OCI-LY7 (cell line): Measurements from ENCODE around the gene ANKRD35.

ENCODE experiments used
- CTCF ChIP-seq: fragments of 200-600 bp; sonication (generic); conservative IDR thresholded peaks from 2 replicates; pipeline ENCODE4 v1.5.1; 2014; ENCODE audit warnings: mild to moderate bottlenecking, antibody characterized with exemption, low read length, moderate library complexity, mixed read lengths
- EZH2phosphoT487 ChIP-seq: fragments of 200-600 bp; sonication (generic); IDR thresholded peaks from 2 replicates; pipeline ENCODE4 v1.6.1; 2018; ENCODE audit warnings: low read depth, borderline replicate concordance, mild to moderate bottlenecking, mixed run types, antibody characterized with exemption, low read length, moderate library complexity, mixed read lengths

DNA sequence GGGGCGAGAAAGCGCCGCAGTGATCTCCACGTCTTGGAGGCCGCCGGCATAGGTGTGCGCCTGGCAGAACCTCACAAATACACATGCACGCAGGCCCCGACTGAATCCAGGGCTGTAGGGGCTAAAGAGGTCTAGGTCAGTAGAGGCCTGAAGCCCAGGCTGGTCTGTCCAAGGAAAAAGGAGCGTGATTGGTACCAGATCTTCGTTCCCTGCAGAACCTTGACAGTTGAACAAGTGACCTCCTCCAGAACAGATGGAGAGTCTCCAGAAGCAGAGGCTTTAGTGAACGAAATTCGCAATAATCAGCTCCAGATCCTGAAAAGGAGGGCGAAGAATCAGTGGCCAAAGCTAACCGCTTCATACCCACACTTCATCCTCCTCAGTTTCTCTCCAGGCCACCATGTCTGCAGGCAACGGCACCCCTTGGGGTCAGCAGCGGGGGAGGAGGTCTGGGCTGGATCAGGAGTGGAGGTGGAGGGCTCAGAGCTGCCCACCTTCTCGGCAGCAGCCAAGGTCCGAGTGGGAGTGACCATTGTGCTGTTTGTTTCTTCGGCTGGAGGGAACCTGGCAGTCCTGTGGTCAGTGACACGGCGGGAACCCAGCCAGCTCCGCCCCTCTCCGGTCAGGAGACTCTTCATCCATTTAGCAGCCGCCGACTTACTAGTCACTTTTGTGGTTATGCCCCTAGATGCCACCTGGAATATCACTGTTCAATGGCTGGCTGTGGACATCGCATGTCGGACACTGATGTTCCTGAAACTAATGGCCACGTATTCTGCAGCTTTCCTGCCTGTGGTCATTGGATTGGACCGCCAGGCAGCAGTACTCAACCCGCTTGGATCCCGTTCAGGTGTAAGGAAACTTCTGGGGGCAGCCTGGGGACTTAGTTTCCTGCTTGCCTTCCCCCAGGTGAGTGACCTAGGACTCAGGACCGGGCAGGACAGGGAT, 33.6 kb upstream of the ANKRD35 start:
- TF ChIP-seq CTCF (no peak), EZH2phosphoT487 (no peak)
